ENCODE measurements around the gene EIF3F. TPM values are rescaled to one million over a fixed set of nuclear protein-coding genes. Genes with fewer than 3 reads are reported as not detected.
"Not testable (repeated sequence)": the region's sequence is repeated elsewhere in the genome, so short reads cannot be mapped to it uniquely, and the experiment has no call there.

The EIF3F gene
- total RNA-seq, 1 donor from 2014 or later: 324 TPM

DNA sequence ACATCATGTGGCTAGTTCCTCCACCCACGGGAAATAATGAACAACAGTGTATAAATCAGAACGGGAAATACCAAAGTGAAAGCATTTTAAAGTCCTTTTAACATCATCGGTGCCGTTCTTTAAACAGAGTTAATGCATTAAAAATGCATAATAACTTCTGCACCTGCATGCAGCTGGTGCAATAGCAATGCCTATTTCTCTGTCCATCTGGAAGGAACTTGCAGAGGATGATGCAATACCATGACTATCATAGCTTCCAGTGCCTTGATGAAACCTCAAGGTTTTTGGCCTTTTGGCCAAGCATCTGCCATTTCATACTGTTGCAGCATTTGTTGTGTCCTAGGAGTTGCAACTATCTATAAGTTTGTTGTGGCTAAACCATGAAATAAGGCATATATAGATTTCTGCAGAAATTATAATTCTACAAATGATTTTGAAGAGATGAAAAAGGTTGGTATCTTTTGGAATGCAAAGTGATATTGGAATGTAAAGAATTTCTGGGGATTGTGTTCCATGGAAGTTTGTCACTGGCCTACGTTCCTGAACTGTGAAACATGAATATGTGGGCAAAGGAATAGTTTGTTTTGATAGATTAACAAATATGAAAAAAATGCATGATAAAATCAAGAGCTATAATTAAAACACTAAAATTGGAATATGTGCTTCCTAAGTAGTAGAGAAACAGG lies 9.8 kb upstream of the EIF3F start:
- Mint-ChIP-seq H3K4me1 (ENCODE audit: unreplicated experiment) (no peaks in the 10 kb centered on the region), H3K9me3 (no peaks in the 10 kb centered on the region), H3K4me3 (no peak overlapping the region), H3K27me3 (no peaks in the 10 kb centered on the region), H3K36me3 (no peaks in the 10 kb centered on the region), H3K27ac (no peak overlapping the region)
- DNase-seq (ENCODE audit: extremely low spot score, unreplicated experiment): no peak
- TF ChIP-seq, protein P1, sequence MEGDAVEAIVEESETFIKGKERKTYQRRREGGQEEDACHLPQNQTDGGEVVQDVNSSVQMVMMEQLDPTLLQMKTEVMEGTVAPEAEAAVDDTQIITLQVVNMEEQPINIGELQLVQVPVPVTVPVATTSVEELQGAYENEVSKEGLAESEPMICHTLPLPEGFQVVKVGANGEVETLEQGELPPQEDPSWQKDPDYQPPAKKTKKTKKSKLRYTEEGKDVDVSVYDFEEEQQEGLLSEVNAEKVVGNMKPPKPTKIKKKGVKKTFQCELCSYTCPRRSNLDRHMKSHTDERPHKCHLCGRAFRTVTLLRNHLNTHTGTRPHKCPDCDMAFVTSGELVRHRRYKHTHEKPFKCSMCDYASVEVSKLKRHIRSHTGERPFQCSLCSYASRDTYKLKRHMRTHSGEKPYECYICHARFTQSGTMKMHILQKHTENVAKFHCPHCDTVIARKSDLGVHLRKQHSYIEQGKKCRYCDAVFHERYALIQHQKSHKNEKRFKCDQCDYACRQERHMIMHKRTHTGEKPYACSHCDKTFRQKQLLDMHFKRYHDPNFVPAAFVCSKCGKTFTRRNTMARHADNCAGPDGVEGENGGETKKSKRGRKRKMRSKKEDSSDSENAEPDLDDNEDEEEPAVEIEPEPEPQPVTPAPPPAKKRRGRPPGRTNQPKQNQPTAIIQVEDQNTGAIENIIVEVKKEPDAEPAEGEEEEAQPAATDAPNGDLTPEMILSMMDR (conservative IDR thresholded peaks at IDR 0.05): no peak

DNA sequence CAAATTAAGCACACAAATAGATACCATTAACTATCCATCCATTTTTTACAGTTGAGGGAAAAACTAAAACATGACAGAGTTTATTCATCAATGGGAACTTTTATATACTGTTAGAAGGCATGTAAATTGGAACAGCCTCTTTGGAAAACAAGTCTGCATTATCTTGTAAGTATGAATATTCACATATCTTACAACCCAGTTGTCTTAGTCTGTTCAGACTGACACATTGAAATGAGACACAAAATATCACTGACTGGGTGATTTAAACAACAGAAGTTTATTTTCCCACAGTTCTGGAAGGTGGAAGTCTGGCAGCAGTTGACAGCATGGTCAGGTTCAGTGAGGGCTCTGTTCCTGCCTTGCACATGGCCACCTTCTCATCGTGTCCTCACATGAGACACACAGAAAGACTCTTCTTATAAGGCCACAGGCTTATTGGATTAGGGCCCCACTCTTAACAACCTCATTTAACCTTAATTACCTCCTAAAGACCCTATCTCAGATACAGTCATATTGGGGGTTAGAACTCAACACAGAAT lies 5.4 kb upstream of the EIF3F start:
- no peaks in the 10 kb centered on the region for H3K9me3 Mint-ChIP-seq
- no peak overlapping the region for H3K27ac Mint-ChIP-seq
- no peak overlapping the region for H3K4me3 Mint-ChIP-seq
- no peak for DNase-seq (ENCODE audit: extremely low spot score, unreplicated experiment)
- H3K27me3 Mint-ChIP-seq: peaks cover 7% of the 10 kb centered on the region
- H3K4me1 Mint-ChIP-seq (ENCODE audit: unreplicated experiment): peaks cover 3% of the 10 kb centered on the region
- TF ChIP-seq, protein P1 (conservative IDR thresholded peaks at IDR 0.05): no peak
- no peaks in the 10 kb centered on the region for H3K36me3 Mint-ChIP-seq

DNA sequence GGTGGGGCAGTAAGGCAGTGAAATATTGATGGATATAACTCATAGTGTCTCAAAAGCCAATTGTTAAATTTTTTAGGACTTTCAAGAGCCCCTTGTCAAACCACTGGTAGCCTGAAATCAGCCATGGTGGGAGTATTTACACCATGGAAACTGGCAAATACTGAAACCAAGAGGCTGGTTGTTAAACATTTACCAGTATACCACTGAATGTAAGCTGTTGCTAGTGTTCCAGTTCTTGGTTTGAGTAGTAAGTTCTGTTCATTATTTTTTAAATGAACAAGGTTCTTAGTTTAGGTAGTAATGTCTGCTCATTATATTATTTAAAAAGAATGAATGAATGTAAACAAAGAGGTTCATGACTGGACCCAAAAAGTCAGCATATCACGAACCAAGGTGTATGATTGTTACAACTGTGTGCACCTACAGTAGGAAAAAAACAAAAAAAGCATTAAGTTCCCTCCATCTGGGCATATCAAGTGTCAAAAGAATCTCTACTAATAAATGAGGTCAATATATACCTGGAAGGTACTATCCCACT lies 4.5 kb upstream of the EIF3F start:
- H3K27ac Mint-ChIP-seq: no peak overlapping the region
- DNase-seq (ENCODE audit: extremely low spot score, unreplicated experiment): no peak
- peaks cover 7% of the 10 kb centered on the region for H3K4me1 Mint-ChIP-seq (ENCODE audit: unreplicated experiment)
- peaks cover 7% of the 10 kb centered on the region for H3K27me3 Mint-ChIP-seq
- TF ChIP-seq, protein P1 (conservative IDR thresholded peaks at IDR 0.05): no peak
- no peaks in the 10 kb centered on the region for H3K9me3 Mint-ChIP-seq
- H3K36me3 Mint-ChIP-seq: no peaks in the 10 kb centered on the region
- H3K4me3 Mint-ChIP-seq: no peak overlapping the region

DNA sequence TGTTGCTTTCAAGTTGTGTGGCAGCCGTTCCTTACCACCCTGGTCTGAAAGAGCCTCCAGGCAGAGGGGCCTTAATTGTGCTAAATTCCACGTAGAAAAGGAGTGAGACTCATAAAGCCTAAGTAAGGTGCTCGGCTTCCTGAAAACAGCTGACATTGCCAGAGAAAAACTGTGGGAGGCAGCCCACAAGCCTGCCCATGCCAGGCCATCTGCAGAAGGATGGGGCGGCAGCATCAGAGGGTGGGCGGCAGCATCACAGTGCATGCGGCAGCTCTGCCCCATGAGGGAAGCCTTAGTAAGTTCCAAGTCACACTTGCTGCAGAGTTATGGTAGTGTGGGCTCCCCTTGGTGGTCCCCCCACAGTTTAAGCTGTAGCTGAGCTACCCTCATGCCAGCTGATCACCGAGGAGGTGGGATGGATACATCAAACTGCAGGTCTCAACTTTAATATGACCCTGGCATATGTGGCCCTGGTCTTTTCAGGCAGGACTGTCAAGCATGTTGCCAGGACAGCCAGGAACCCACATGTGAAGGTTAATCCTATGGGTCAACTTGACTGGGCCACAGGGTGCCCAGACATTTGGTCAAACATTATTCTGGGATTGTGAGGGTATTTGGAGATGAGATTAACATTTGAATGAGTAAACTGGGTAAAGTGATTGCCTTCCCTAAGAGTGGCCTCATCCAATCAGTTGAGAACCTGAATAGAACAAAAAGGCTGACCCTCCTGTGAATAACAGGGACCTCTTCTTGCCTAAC lies 3.1 kb upstream of the EIF3F start:
- Mint-ChIP-seq H3K4me1 (ENCODE audit: unreplicated experiment) (peaks cover 11% of the 10 kb centered on the region), H3K9me3 (no peaks in the 10 kb centered on the region), H3K27me3 (peaks cover 7% of the 10 kb centered on the region), H3K4me3 (no peak overlapping the region), H3K36me3 (no peaks in the 10 kb centered on the region), H3K27ac (no peak overlapping the region)
- TF ChIP-seq, protein P1 (conservative IDR thresholded peaks at IDR 0.05): no peak
- DNase-seq (ENCODE audit: extremely low spot score, unreplicated experiment): no peak

DNA sequence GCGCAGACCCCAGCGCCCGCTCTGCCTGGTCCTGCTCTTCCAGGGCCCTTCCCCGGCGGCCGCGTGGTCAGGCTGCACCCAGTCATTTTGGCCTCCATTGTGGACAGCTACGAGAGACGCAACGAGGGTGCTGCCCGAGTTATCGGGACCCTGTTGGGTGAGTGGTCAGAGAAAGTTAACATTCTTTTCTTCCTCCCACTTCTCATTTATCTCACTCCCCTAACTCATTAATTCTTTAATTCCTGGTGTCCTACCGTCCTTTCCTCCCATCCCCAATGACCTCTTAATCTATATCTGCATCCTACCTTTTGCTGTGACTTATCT lies 385 bp downstream of the EIF3F start:
- Mint-ChIP-seq H3K4me1 (ENCODE audit: unreplicated experiment) (peaks cover 12% of the 10 kb centered on the region), H3K27ac (peak overlapping the region; percentile 78), H3K4me3 (peak overlapping the region; percentile 95)
- not testable (repeated sequence) for DNase-seq (ENCODE audit: extremely low spot score, unreplicated experiment); H3K9me3 Mint-ChIP-seq; H3K27me3 Mint-ChIP-seq; H3K36me3 Mint-ChIP-seq
